Measurements from ENCODE around the gene IFNL2.

The IFNL2 gene

DNA sequence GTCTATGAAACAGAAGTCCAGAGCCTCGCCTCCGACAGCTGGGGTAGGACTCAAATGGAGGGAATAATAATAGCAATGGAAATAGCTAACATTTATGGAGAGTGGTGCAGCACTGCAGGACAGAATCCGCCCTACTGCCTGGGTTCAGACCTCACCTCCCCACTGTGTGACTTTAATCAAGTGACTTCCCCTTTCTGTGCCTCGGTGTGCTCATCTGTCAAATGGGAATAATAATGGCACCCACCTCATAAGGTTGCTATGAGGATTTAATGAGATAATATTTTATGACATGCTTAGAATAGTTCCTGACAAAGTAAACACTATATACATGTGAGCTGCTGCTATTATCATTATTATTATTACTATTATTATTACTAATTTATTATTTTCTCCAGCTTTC lies 49.3 kb downstream of the IFNL2 start:
- Histone ChIP-seq H3K27ac (replicated peaks; ENCODE audit: low read length) (no peak overlapping the region), H4K8ac (ENCODE audit: low read depth, low read length) (no peak overlapping the region), H3K9me3 (replicated peaks in 1 of 2; ENCODE audit: control insufficient read depth in 2 of 2, insufficient read depth in 1 of 2, low read depth in 1 of 2, low read length in 2 of 2) (no peaks in the 10 kb centered on the region), H4K91ac (ENCODE audit: low read depth, low read length, poor library complexity) (no peak overlapping the region), H3K23ac (ENCODE audit: low read depth, low read length, poor library complexity) (no peak overlapping the region), H3K4ac (ENCODE audit: low read length) (no peak overlapping the region), H3K4me1 (ENCODE audit: control insufficient read depth in 2 of 2, insufficient read depth in 1 of 2, low read depth in 1 of 2, low read length in 2 of 2) (peaks cover 5 to 8% of the 10 kb centered on the region in 2 donors), H2BK120ac (ENCODE audit: low read depth, low read length) (no peak overlapping the region), H3K18ac (ENCODE audit: low read length) (no peak overlapping the region), H2AFZ (ENCODE audit: low read length) (no peak overlapping the region), H2BK12ac (ENCODE audit: low read length) (no peak overlapping the region), H3K4me2 (ENCODE audit: insufficient read depth, low read length, poor library complexity, severe bottlenecking) (no peak overlapping the region), H3K27me3 (ENCODE audit: control insufficient read depth in 3 of 3, insufficient read depth in 3 of 3, low read depth in 1 of 3, low read length in 3 of 3) (peaks cover 0 to 27% (median 9%) of the 10 kb centered on the region in 3 experiments), H3K4me3 (ENCODE audit: low read length in 2 of 2) (no peak overlapping the region), H3K14ac (ENCODE audit: low read length) (no peak overlapping the region), H3K9ac (ENCODE audit: low read depth, low read length, poor library complexity) (no peak overlapping the region), H3K36me3 (replicated peaks in 1 of 2; ENCODE audit: control insufficient read depth in 2 of 2, insufficient read depth in 2 of 2, low read length in 2 of 2) (peaks cover 0 to 5% of the 10 kb centered on the region in 2 donors), H3K79me1 (ENCODE audit: low read depth, low read length) (no peaks in the 10 kb centered on the region), H2AK5ac (ENCODE audit: low read depth, low read length) (no peak overlapping the region), H2BK5ac (ENCODE audit: low read length) (no peak overlapping the region), H2BK15ac (ENCODE audit: low read length) (no peak overlapping the region)
- WGBS, 2 donors (ENCODE audit: extremely low coverage in 2 of 2, insufficient read length in 2 of 2, insufficient replicate concordance in 1 of 2), result no CpG with 5 or more reads among the region's 4 CpGs
- DNase-seq (ENCODE audit: low spot score), result no peak

DNA sequence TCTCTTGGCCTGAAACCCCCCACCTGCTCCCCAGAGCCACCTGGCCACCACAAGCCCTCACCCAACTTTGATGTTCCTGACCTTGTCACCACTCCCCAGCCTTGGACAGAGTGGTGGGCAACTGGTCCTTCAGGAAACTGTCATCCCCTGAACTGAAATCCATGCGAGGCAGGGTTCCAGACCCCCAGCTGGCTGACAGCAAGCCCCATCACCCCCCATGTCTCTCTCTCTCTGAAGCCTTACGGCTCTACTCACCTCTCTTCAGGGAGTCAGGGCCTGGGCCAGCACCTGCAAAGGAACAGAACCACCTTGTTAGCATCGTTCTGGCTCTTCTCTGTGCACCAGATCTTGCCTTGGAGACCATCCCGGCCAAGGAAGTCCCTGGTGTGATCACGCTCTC lies 49.9 kb downstream of the IFNL2 start:
- Histone ChIP-seq H3K9me3 (replicated peaks in 1 of 2; ENCODE audit: control insufficient read depth in 2 of 2, insufficient read depth in 1 of 2, low read depth in 1 of 2, low read length in 2 of 2) (no peaks in the 10 kb centered on the region), H2BK12ac (ENCODE audit: low read length) (no peak overlapping the region), H3K36me3 (replicated peaks in 1 of 2; ENCODE audit: control insufficient read depth in 2 of 2, insufficient read depth in 2 of 2, low read length in 2 of 2) (peaks cover 0 to 5% of the 10 kb centered on the region in 2 donors), H3K14ac (ENCODE audit: low read length) (no peak overlapping the region), H4K8ac (ENCODE audit: low read depth, low read length) (no peak overlapping the region), H4K91ac (ENCODE audit: low read depth, low read length, poor library complexity) (no peak overlapping the region), H3K27me3 (ENCODE audit: control insufficient read depth in 3 of 3, insufficient read depth in 3 of 3, low read depth in 1 of 3, low read length in 3 of 3) (peaks cover 0 to 27% (median 9%) of the 10 kb centered on the region in 3 experiments), H2AFZ (ENCODE audit: low read length) (no peak overlapping the region), H3K9ac (ENCODE audit: low read depth, low read length, poor library complexity) (no peak overlapping the region), H3K4ac (ENCODE audit: low read length) (no peak overlapping the region), H3K4me2 (ENCODE audit: insufficient read depth, low read length, poor library complexity, severe bottlenecking) (no peak overlapping the region), H3K4me3 (ENCODE audit: low read length in 2 of 2) (peak overlapping the region in 1 of 2 donors; percentile 16), H2BK5ac (ENCODE audit: low read length) (no peak overlapping the region), H3K18ac (ENCODE audit: low read length) (no peak overlapping the region), H3K4me1 (ENCODE audit: control insufficient read depth in 2 of 2, insufficient read depth in 1 of 2, low read depth in 1 of 2, low read length in 2 of 2) (peaks cover 5 to 8% of the 10 kb centered on the region in 2 donors), H3K23ac (ENCODE audit: low read depth, low read length, poor library complexity) (no peak overlapping the region), H2BK15ac (ENCODE audit: low read length) (no peak overlapping the region), H3K27ac (replicated peaks; ENCODE audit: low read length) (no peak overlapping the region), H2BK120ac (ENCODE audit: low read depth, low read length) (no peak overlapping the region), H3K79me1 (ENCODE audit: low read depth, low read length) (no peaks in the 10 kb centered on the region), H2AK5ac (ENCODE audit: low read depth, low read length) (no peak overlapping the region)
- DNase-seq (ENCODE audit: low spot score), result no peak
- no CpG with 5 or more reads among the region's 5 CpGs for WGBS, 2 donors (ENCODE audit: extremely low coverage in 2 of 2, insufficient read length in 2 of 2, insufficient replicate concordance in 1 of 2)

DNA sequence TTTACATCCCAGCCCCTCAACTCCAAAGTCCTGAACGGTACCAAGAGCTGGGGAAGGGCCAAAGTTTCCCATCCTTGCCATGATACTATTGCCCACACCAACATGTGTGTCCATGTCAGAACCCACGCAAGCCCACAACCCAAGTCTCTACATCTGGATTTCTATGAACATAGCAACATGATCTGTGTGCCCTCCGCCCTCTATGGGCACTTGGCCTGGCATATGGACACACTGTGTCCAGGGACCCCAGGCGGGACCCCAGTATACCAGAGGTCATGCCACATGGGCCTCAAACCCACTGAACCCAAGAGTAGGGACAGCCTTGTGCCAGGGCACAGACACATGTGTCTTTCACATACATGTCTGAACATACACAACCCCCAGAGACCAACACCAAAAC lies 50.5 kb downstream of the IFNL2 start:
- Histone ChIP-seq H3K27me3 (ENCODE audit: control insufficient read depth in 3 of 3, insufficient read depth in 3 of 3, low read depth in 1 of 3, low read length in 3 of 3) (peaks cover 0 to 27% (median 9%) of the 10 kb centered on the region in 3 experiments), H2BK12ac (ENCODE audit: low read length) (no peak overlapping the region), H3K4me2 (ENCODE audit: insufficient read depth, low read length, poor library complexity, severe bottlenecking) (no peak overlapping the region), H2BK5ac (ENCODE audit: low read length) (no peak overlapping the region), H2BK120ac (ENCODE audit: low read depth, low read length) (no peak overlapping the region), H3K9ac (ENCODE audit: low read depth, low read length, poor library complexity) (no peak overlapping the region), H3K4me3 (ENCODE audit: low read length in 2 of 2) (no peak overlapping the region), H3K79me1 (ENCODE audit: low read depth, low read length) (no peaks in the 10 kb centered on the region), H2AFZ (ENCODE audit: low read length) (no peak overlapping the region), H2AK5ac (ENCODE audit: low read depth, low read length) (no peak overlapping the region), H3K36me3 (replicated peaks in 1 of 2; ENCODE audit: control insufficient read depth in 2 of 2, insufficient read depth in 2 of 2, low read length in 2 of 2) (peaks cover 0 to 1% of the 10 kb centered on the region in 2 donors), H3K27ac (replicated peaks; ENCODE audit: low read length) (no peak overlapping the region), H3K4me1 (ENCODE audit: control insufficient read depth in 2 of 2, insufficient read depth in 1 of 2, low read depth in 1 of 2, low read length in 2 of 2) (peaks cover 5 to 8% of the 10 kb centered on the region in 2 donors), H3K18ac (ENCODE audit: low read length) (no peak overlapping the region), H4K8ac (ENCODE audit: low read depth, low read length) (no peak overlapping the region), H3K9me3 (replicated peaks in 1 of 2; ENCODE audit: control insufficient read depth in 2 of 2, insufficient read depth in 1 of 2, low read depth in 1 of 2, low read length in 2 of 2) (no peaks in the 10 kb centered on the region), H3K14ac (ENCODE audit: low read length) (no peak overlapping the region), H4K91ac (ENCODE audit: low read depth, low read length, poor library complexity) (no peak overlapping the region), H2BK15ac (ENCODE audit: low read length) (no peak overlapping the region), H3K23ac (ENCODE audit: low read depth, low read length, poor library complexity) (no peak overlapping the region), H3K4ac (ENCODE audit: low read length) (no peak overlapping the region)
- WGBS, 2 donors (ENCODE audit: extremely low coverage in 2 of 2, insufficient read length in 2 of 2, insufficient replicate concordance in 1 of 2), result no CpG with 5 or more reads among the region's 4 CpGs
- DNase-seq (ENCODE audit: low spot score), result no peak

- peak overlapping the region; percentile 63 for H2AK5ac ChIP-seq (ENCODE audit: low read depth, low read length)
- H3K18ac ChIP-seq (ENCODE audit: low read length), result peak overlapping the region; percentile 77
- H3K27me3 ChIP-seq (ENCODE audit: control insufficient read depth in 3 of 3, insufficient read depth in 3 of 3, low read depth in 1 of 3, low read length in 3 of 3), result peaks cover 0 to 27% (median 9%) of the 10 kb centered on the region in 3 experiments
- peak overlapping the region; percentile 64 for H3K9ac ChIP-seq (ENCODE audit: low read depth, low read length, poor library complexity)
- peaks cover 5 to 8% of the 10 kb centered on the region in 2 donors for H3K4me1 ChIP-seq (ENCODE audit: control insufficient read depth in 2 of 2, insufficient read depth in 1 of 2, low read depth in 1 of 2, low read length in 2 of 2)
- no peaks in the 10 kb centered on the region for H3K79me1 ChIP-seq (ENCODE audit: low read depth, low read length)
- H2BK15ac ChIP-seq (ENCODE audit: low read length), result peak overlapping the region; percentile 38
- no peaks in the 10 kb centered on the region for H3K9me3 ChIP-seq (replicated peaks in 1 of 2; ENCODE audit: control insufficient read depth in 2 of 2, insufficient read depth in 1 of 2, low read depth in 1 of 2, low read length in 2 of 2)
- no peak overlapping the region for H3K4ac ChIP-seq (ENCODE audit: low read length)
- no peak overlapping the region for H4K8ac ChIP-seq (ENCODE audit: low read depth, low read length)
- peak overlapping the region; percentile 99 for H3K4me2 ChIP-seq (ENCODE audit: insufficient read depth, low read length, poor library complexity, severe bottlenecking)
- peak overlapping the region; percentile 53 to 75 for H3K4me3 ChIP-seq (ENCODE audit: low read length in 2 of 2)
- H3K14ac ChIP-seq (ENCODE audit: low read length), result peak overlapping the region; percentile 44
- no peak overlapping the region for H2BK5ac ChIP-seq (ENCODE audit: low read length)
- DNase-seq (ENCODE audit: low spot score), result no peak
- H2AFZ ChIP-seq (ENCODE audit: low read length), result peak overlapping the region; percentile 98
- WGBS, 2 donors (ENCODE audit: extremely low coverage in 2 of 2, insufficient read length in 2 of 2, insufficient replicate concordance in 1 of 2), result no CpG with 5 or more reads among the region's 5 CpGs
- H2BK12ac ChIP-seq (ENCODE audit: low read length), result no peak overlapping the region
- no peaks in the 10 kb centered on the region for H3K36me3 ChIP-seq (replicated peaks in 1 of 2; ENCODE audit: control insufficient read depth in 2 of 2, insufficient read depth in 2 of 2, low read length in 2 of 2)
- peak overlapping the region; percentile 12 for H2BK120ac ChIP-seq (ENCODE audit: low read depth, low read length)
- H3K23ac ChIP-seq (ENCODE audit: low read depth, low read length, poor library complexity), result no peak overlapping the region
- no peak overlapping the region for H3K27ac ChIP-seq (replicated peaks; ENCODE audit: low read length)
- no peak overlapping the region for H4K91ac ChIP-seq (ENCODE audit: low read depth, low read length, poor library complexity)
These were observed 51.1 kb downstream of the IFNL2 start for GRCh38 chr19:39319098-39319891.
